GM12878 (cell line): ENCODE results near the gene LANCL1. TPM values are rescaled to one million over a fixed set of nuclear protein-coding genes. Genes with fewer than 3 reads are reported as not detected.

Experiments
- ATAC-seq: fragments of 200-7000 bp; cut with Tn5 transposase; 3 replicates; pipeline ENCODE4 v1.9.1; 2020; ENCODE audit warnings: mild to moderate bottlenecking, moderate library complexity
- BruUV-seq: library from RNA; stranded (reverse); fragments of 400-500 nt; replicated peaks from 2 replicates; lab custom pipeline; 2021; lab: Mats Ljungman, UMichigan
- CTCF ChIA-PET: fragments of 300-600 bp; sonication (Branson Sonifier 250); formaldehyde crosslinking; extraction: SDS; loops from one replicate; lab custom pipeline; 2021; ENCODE audit warnings: inconsistent platforms; lab: Yijun Ruan, JAX
- POLR2A ChIA-PET: fragments of 350-600 bp; formaldehyde crosslinking; extraction: SDS; loops from one replicate; lab custom pipeline; 2021; ENCODE audit warnings: inconsistent platforms; lab: Charles Lee
- RAD21 ChIA-PET: fragments of 300-600 bp; sonication (Branson Sonifier 250); formaldehyde crosslinking; loops from one replicate; lab custom pipeline; 2023; ENCODE audit warnings: antibody characterized with exemption; ENCODE audit not compliant: unreplicated experiment; lab: Charles Lee
- SMC1A ChIA-PET: fragments of 300-600 bp; sonication (Branson Sonifier 250); formaldehyde crosslinking; loops from one replicate; lab custom pipeline; 2023; ENCODE audit not compliant: unreplicated experiment, uncharacterized antibody; lab: Charles Lee
- DNase-seq: peaks from one replicate; pipeline ENCODE4 v3.0.0-alpha.2; 2011; ENCODE audit warnings: low read depth, low spot score
- FAIRE-seq: peaks from 3 replicates; lab custom pipeline; 2011; peaks lifted over from hg19 to GRCh38; lab: Jason Lieb, UNC
- H2AFZ ChIP-seq: 2 replicates; pipeline ENCODE4 v1.6.0; 2011; ENCODE audit warnings: low read depth, low read length, control low read depth; ENCODE audit not compliant: control insufficient read depth
- H3K27ac ChIP-seq: 2 replicates; pipeline ENCODE4 v1.5.1; 2011; ENCODE audit warnings: control low read depth; ENCODE audit not compliant: control insufficient read depth, insufficient read depth
- H3K27me3 ChIP-seq, 2 experiments: replicated peaks in 1 of 2; 2 replicates each; pipeline versions ENCODE4 v1.6.0 to v1.6.1; 2011; ENCODE audit warnings: low read length in 1 of 2; ENCODE audit not compliant: control insufficient read depth in 2 of 2, insufficient read depth in 2 of 2
- H3K36me3 ChIP-seq, 2 experiments: 2 replicates each; pipeline ENCODE4 v1.5.1; 2011; ENCODE audit warnings: low read length in 1 of 2; ENCODE audit not compliant: control insufficient read depth in 2 of 2, insufficient read depth in 2 of 2
- H3K4me1 ChIP-seq: 2 replicates; pipeline ENCODE4 v1.6.1; 2011; ENCODE audit warnings: mild to moderate bottlenecking, low read length, moderate library complexity, mixed read lengths; ENCODE audit not compliant: control insufficient read depth, insufficient read depth
- H3K4me2 ChIP-seq: 2 replicates; pipeline ENCODE4 v1.6.0; 2011; ENCODE audit warnings: control low read depth; ENCODE audit not compliant: control insufficient read depth, insufficient read depth
- H3K4me3 ChIP-seq: fragments of 200-600 bp; sonication (generic); 2 replicates; pipeline ENCODE4 v1.5.1; 2016
- H3K79me2 ChIP-seq: 2 replicates; pipeline ENCODE4 v1.6.0; 2011; ENCODE audit warnings: low read length; ENCODE audit not compliant: control insufficient read depth, insufficient read depth
- H3K9ac ChIP-seq: 2 replicates; pipeline ENCODE4 v1.8.0; 2011; ENCODE audit warnings: low read length, control low read depth, mixed read lengths; ENCODE audit not compliant: control insufficient read depth, insufficient read depth
- H3K9me3 ChIP-seq: replicated peaks from 3 replicates; pipeline ENCODE4 v1.5.1; 2011; ENCODE audit warnings: mild to moderate bottlenecking, low read length; ENCODE audit not compliant: control insufficient read depth, insufficient read depth
- H4K20me1 ChIP-seq: 2 replicates; pipeline ENCODE4 v1.6.0; 2011; ENCODE audit not compliant: control insufficient read depth, insufficient read depth
- BMI1 ChIP-seq: fragments of 450-650 bp; IDR thresholded peaks from 2 replicates; pipeline ENCODE4 v1.6.1; 2016; ENCODE audit warnings: mild to moderate bottlenecking, moderate library complexity, borderline replicate concordance
- HCFC1 ChIP-seq: fragments of 150-350 bp; IDR thresholded peaks from 2 replicates; pipeline ENCODE4 v1.6.1; 2014; ENCODE audit warnings: low read length
- IRF3 ChIP-seq: fragments of 450-650 bp; IDR thresholded peaks from 2 replicates; pipeline ENCODE4 v1.6.1; 2014; ENCODE audit warnings: mild to moderate bottlenecking
- IRF4 ChIP-seq: IDR thresholded peaks from 2 replicates; pipeline ENCODE4 v1.6.1; 2011; ENCODE audit warnings: low read depth, low read length
- MYB ChIP-seq: fragments of 150-350 bp; IDR thresholded peaks from 2 replicates; pipeline ENCODE4 v1.6.1; 2014; ENCODE audit warnings: mild to moderate bottlenecking, low read depth, low read length, borderline replicate concordance
- NRF1 ChIP-seq: conservative IDR thresholded peaks from 2 replicates; pipeline ENCODE4 v1.6.1; 2011; ENCODE audit warnings: mild to moderate bottlenecking, low read depth, low read length, improper control_type of control experiment
- SUPT20H ChIP-seq: IDR thresholded peaks from 2 replicates; pipeline ENCODE4 v1.6.1; 2011; ENCODE audit warnings: low read depth, mild to moderate bottlenecking, low read length, moderate library complexity, borderline replicate concordance; ENCODE audit not compliant: control insufficient read depth
- ZBTB40 ChIP-seq: fragments of 450-650 bp; IDR thresholded peaks from 2 replicates; pipeline ENCODE4 v1.6.1; 2016; ENCODE audit warnings: mild to moderate bottlenecking, moderate library complexity, borderline replicate concordance
- ZNF274 ChIP-seq: IDR thresholded peaks from one replicate; pipeline ENCODE4 v1.8.0; 2011; ENCODE audit not compliant: insufficient read length, insufficient read depth
- WGBS: methylation state at CpG from one replicate; pipeline ENCODE4 v1.1.6; 2016; ENCODE audit warnings: low lambda C conversion rate; ENCODE audit not compliant: insufficient replicate concordance, insufficient coverage; ENCODE audit errors: missing lambda C conversion rate; 5-methylcytosine and 5-hydroxymethylcytosine counted together
- in situ Hi-C: fragments of 300-500 bp; cut with MboI; formaldehyde crosslinking; loops from 9 replicates; pipeline ENCODE4 v1.14.3; 2018; ENCODE audit warnings: mixed read lengths
- intact Hi-C: fragments of 100-400 bp; cut with micrococcal nuclease; formaldehyde crosslinking; loops from one replicate; pipeline ENCODE4 v1.14.2; 2022; ENCODE audit not compliant: unreplicated experiment
- polyA plus RNA-seq, 11 experiments: library from polyadenylated mRNA; depleted of rRNA in 4 of 11; unstranded in 6 of 11; stranded (reverse) in 5 of 11; fragments of >200 nt; fragmentation: Nextera tagmentation in 4 of 11; fragmentation: Illumina TruSeq in 1 of 11; extraction: Ambion mirVana in 4 of 11; extraction: Trizol in 1 of 11; gene quantifications; 1 replicate in 1 of 11; 2 replicates in 10 of 11; pipeline versions ENCODE4 v1.2.1 to v1.2.3, GENCODE V29; 2011 to 2016; ENCODE audit warnings: inconsistent platforms in 2 of 11, missing spikeins in 2 of 11, low read depth in 1 of 11
- total RNA-seq, 4 experiments: library from RNA; depleted of rRNA in 3 of 4; stranded (reverse); fragments of >200 nt in 3 of 4; fragmentation: Illumina TruSeq in 1 of 4; extraction: Trizol in 1 of 4; gene quantifications; 2 replicates each; pipeline versions ENCODE4 v1.2.1 to v1.2.3, GENCODE V29; 2013 to 2021
- TF ChIP-seq, protein P1 (sequence below): IDR thresholded peaks from 2 replicates; pipeline ENCODE4 v1.6.1; 2011; ENCODE audit warnings: low read depth, mild to moderate bottlenecking, low read length, moderate library complexity, borderline replicate concordance; ENCODE audit errors: extremely low read depth

LANCL1 gene
- total and polyA plus RNA-seq, 10 of the 15 experiments (the other 5 are each of a cell fraction or from before 2014, with no cell fraction given) = 13.6 to 79.1 (median 26.9) TPM

- Histone ChIP-seq H3K9me3 (no peaks in the 10 kb centered on the region; the same call in 2 of the 3 replicates), H3K36me3 (peaks cover 0 to 7% of the 10 kb centered on the region in 2 experiments; a peak in 2 of 4 replicates), H3K79me2 (no peaks in the 10 kb centered on the region), H3K9ac (no peak overlapping the region), H3K27me3 (no peaks in the 10 kb centered on the region), H3K4me1 (peaks cover 5% of the 10 kb centered on the region), H3K27ac (0 out of 2 replicates have a peak overlapping the region, but pooled peaks have one; percentile 59), H3K4me2 (no peak overlapping the region), H3K4me3 (no peak overlapping the region), H2AFZ (no peak overlapping the region), H4K20me1 (no peaks in the 10 kb centered on the region)
- intact Hi-C loops = loop anchor here (10.0 kb wide), 1 partner anchor 171 kb away; no protein-coding TSS in a partner anchor
- TF ChIP-seq, protein P1, sequence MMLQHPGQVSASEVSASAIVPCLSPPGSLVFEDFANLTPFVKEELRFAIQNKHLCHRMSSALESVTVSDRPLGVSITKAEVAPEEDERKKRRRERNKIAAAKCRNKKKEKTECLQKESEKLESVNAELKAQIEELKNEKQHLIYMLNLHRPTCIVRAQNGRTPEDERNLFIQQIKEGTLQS = no peak
- no peak for TF ChIP-seq NRF1
- TF ChIP-seq HCFC1 = no peak
- TF ChIP-seq IRF4 = no peak
- TF ChIP-seq MYB = no peak
- TF ChIP-seq BMI1 = no peak
- no peak for TF ChIP-seq IRF3
- no peak for TF ChIP-seq SUPT20H
- no peak for TF ChIP-seq ZBTB40
- TF ChIP-seq ZNF274 = no peak
- ChIA-PET SMC1A (interaction anchor here (1.0 to 6.3 kb wide), 5 partner anchors 12 to 59 kb away, joined by 3 to 44 read pairs (median 4); no protein-coding TSS in a partner anchor), POLR2A (no interaction called here), RAD21 (interaction anchor here (0.8 kb wide), 1 partner anchor 33 kb away, joined by 4 read pairs; the partner anchor contains the start of gene LANCL1), CTCF (interaction anchor here (0.6 to 8.7 kb wide), 6 partner anchors 18 to 175 kb away, joined by 3 to 42 read pairs (median 5); no protein-coding TSS in a partner anchor)
- no TSS peak for BruUV-seq
- DNase-seq (no peak), ATAC-seq (no peak), FAIRE-seq (no peak)
- WGBS = 98% methylated on average over 3 of the region's 3 CpGs
- in situ Hi-C loops = no loop called here
Measured at GRCh38 chr2:210443527-210443926, 33.0 kb downstream of the LANCL1 start.
